Naive thymus-derived CD8-positive, alpha-beta T cell (primary cell): ENCODE results near the gene CD28. TPM values are rescaled to one million over a fixed set of nuclear protein-coding genes. Genes with fewer than 3 reads are reported as not detected.

Experiments used
- ATAC-seq, 2 donors: fragments of 150-1000 bp; cut with Tn5 transposase in 1 of 2; sonication (Bioruptor Pico), chemical (Tn5 transposase) in 1 of 2; 1 replicate in 1 of 2; 2 replicates in 1 of 2; pipeline ENCODE4 v1.10.0; 2021; ENCODE audit warnings: mild to moderate bottlenecking in 2 of 2, moderate library complexity in 2 of 2
- POLR2A ChIA-PET: fragments of 350-600 bp; sonication (Branson Sonifier 250); formaldehyde crosslinking; loops from one replicate; lab custom pipeline; 2021; ENCODE audit warnings: antibody characterized with exemption; lab: Charles Lee
- DNase-seq, 10 donors: peaks; one replicate each; pipeline versions ENCODE4 v3.0.0 to v3.0.0-alpha.2; 2020 to 2022
- H3K27ac Mint-ChIP-seq, 10 donors: one replicate each; pipeline ENCODE4 v1.8.0; 2020 to 2022; ENCODE audit warnings: mild to moderate bottlenecking in 10 of 10, mixed read lengths in 10 of 10, moderate library complexity in 4 of 10, inconsistent platforms in 1 of 10
- H3K27me3 Mint-ChIP-seq, 5 donors: one replicate each; pipeline ENCODE4 v1.8.0; 2021 to 2022; ENCODE audit warnings: mixed read lengths in 5 of 5
- H3K36me3 Mint-ChIP-seq, 3 donors: one replicate each; pipeline ENCODE4 v1.8.0; 2020 to 2022; ENCODE audit warnings: mixed read lengths in 3 of 3, mild to moderate bottlenecking in 2 of 3, inconsistent platforms in 1 of 3
- H3K4me1 Mint-ChIP-seq, 4 donors: one replicate each; pipeline ENCODE4 v1.8.0; 2021 to 2022; ENCODE audit warnings: mixed read lengths in 4 of 4
- H3K4me3 Mint-ChIP-seq, 10 donors: one replicate each; pipeline ENCODE4 v1.8.0; 2020 to 2022; ENCODE audit warnings: mild to moderate bottlenecking in 10 of 10, mixed read lengths in 10 of 10, moderate library complexity in 6 of 10, inconsistent platforms in 1 of 10
- H3K9me3 Mint-ChIP-seq, 9 donors: one replicate each; pipeline ENCODE4 v1.8.0; 2020 to 2022; ENCODE audit warnings: mixed read lengths in 9 of 9, mild to moderate bottlenecking in 3 of 9, inconsistent platforms in 1 of 9, moderate library complexity in 1 of 9
- polyA plus RNA-seq, 3 donors: library from polyadenylated mRNA; unstranded; fragments of 300-500 nt; fragmentation: Illumina TruSeq; gene quantifications; one replicate each; pipeline ENCODE4 v1.2.3, GENCODE V29; 2021
- total RNA-seq, 8 experiments: library from RNA in 2 of 8; stranded (reverse) in 2 of 8; gene quantifications; one replicate each; pipeline ENCODE4 v1.2.3 and lab custom pipeline; 2021 to 2026

The CD28 gene
- 100 to 1,000 TPM; 128 to 133 TPM for total RNA-seq
- 10 to 100 TPM; 15.8 to 32.0 (median 29.3) TPM for polyA plus RNA-seq
- total RNA-seq (lab: John Stamatoyannopoulos, UW) = 198 to 365 (median 286) reads per million in 6 experiments

DNA sequence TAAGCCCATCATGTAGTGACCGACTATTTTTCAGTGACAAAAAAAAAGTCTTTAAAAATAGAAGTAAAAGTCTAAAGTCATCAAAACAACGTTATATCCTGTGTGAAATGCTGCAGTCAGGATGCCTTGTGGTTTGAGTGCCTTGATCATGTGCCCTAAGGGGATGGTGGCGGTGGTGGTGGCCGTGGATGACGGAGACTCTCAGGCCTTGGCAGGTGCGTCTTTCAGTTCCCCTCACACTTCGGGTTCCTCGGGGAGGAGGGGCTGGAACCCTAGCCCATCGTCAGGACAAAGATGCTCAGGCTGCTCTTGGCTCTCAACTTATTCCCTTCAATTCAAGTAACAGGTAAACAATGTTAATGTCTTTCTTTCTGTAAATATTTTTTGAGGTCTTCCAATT is at the start of gene CD28:
Gene CD28 (plus strand): TSS at position 237 of the 400 bp plus-strand sequence. CDS start 58 bp downstream, at position 295.
- DNase-seq (peak; percentile 64 to 96 (median 90)), ATAC-seq (peak; percentile 86 to 90)
- Mint-ChIP-seq H3K9me3 (peaks cover 0 to 12% (median 0%) of the 10 kb centered on the region in 9 donors), H3K36me3 (peaks cover 3 to 17% (median 11%) of the 10 kb centered on the region in 3 donors), H3K27me3 (no peaks in the 10 kb centered on the region), H3K4me3 (peak within 1 kb of the TSS; percentile 82 to 97 (median 92)), H3K27ac (peak within 1 kb of the TSS; percentile 93 to 99 (median 96)), H3K4me1 (peaks cover 30 to 56% (median 50%) of the 10 kb centered on the region in 4 donors)
- POLR2A ChIA-PET = interaction anchor here (0.6 to 9.2 kb wide), 6 partner anchors 12 to 38 kb away, joined by 3 to 133 read pairs (median 5); no protein-coding TSS in a partner anchor

DNA sequence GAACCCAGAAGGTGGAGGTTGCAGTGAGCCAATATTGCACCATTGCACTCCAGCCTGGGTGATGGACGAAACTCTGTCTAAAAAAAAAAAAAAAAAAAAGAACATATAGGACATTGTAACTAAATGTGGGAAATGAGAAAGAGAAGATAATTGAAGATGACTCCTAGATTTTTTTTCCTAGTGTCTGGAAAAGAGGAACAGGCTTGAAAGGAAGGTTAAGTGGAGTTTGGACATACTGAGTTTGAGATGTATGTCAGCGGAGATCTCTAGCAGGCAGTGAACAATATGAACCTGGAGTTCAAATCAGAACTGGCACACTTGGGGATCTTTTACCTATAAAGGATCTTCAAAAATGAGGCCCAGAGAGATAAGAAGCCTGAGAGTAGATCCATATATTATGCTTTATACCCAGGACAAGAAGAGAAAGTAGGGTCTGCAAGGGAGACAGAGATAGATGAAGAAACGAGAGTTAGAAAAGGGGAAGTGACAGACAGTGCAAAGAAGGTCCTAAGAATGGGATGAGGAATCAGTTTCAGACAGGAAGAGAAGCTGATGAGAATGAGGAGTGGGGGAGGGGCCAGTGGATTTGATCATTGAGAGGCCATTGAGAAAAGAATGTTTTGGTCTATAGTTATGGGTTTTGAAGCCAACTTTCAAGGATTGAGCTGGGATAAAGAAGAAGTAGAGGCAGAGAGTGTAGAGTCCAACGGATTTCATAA is 46.9 kb upstream of the CD28 start:
- Mint-ChIP-seq H3K4me1 (peaks cover 21 to 43% (median 30%) of the 10 kb centered on the region in 4 donors), H3K9me3 (no peaks in the 10 kb centered on the region), H3K27ac (peak overlapping the region in 2 of 10 donors; percentile 1 to 36), H3K36me3 (no peaks in the 10 kb centered on the region), H3K27me3 (peaks cover 0 to 5% (median 0%) of the 10 kb centered on the region in 5 donors), H3K4me3 (no peak overlapping the region)
- no peak for ATAC-seq
- DNase-seq = no peak
- POLR2A ChIA-PET = no interaction called here

DNA sequence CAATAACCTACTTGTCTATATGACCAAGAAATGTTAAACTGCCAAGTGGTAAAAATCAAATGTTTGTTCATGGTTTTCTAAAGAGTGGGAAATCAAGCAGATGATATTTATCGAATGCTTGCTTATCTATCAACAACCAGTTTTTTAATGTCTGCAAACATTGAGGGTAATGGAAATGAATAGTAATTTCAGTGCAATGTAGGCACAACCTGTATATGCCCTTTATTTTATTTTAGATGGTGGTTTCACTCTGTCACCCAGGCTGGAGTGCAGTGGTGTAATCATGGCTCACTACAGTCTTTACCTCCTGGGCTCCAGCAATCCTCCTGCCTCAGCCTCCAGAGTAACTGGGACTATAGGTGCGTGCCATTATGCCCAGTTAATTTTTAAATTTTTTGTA is 46.0 kb upstream of the CD28 start:
- ATAC-seq (no peak), DNase-seq (no peak)
- Mint-ChIP-seq H3K9me3 (no peaks in the 10 kb centered on the region), H3K27ac (no peak overlapping the region), H3K4me1 (peaks cover 16 to 34% (median 26%) of the 10 kb centered on the region in 4 donors), H3K27me3 (peaks cover 0 to 2% (median 0%) of the 10 kb centered on the region in 5 donors), H3K4me3 (no peak overlapping the region), H3K36me3 (no peaks in the 10 kb centered on the region)
- POLR2A ChIA-PET = no interaction called here

DNA sequence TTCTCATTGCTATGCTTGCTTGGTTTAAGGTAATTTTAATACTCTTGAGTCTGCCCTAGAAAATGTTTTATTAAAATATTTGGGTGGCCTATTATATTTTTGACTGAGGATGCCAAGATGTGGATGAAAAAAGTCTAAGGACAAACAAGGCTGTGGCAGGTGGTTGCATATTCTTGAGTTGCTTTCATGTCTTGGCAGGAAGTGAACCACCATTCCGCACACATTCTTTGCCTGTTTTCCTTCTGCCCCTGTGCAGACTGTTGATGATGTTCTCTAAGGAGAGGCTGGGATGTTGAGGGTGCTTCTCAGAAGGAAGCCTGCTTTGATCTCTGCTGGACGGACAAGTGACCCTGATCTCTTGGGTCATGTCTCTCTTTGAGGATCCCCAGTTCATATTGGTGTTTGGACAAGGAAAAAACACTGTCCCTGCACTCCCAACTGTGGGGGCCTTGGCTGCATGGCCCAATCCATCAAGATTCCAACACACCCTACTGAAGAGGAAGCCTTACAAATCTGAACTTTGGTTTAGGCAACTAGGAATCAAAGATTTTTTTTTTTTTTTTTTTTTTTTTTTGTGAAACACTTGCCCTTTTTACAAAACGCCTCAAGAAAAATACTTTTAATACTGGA is 45.0 kb upstream of the CD28 start:
- peak overlapping the region in 1 of 10 donors; percentile 73 for H3K27ac Mint-ChIP-seq
- H3K36me3 Mint-ChIP-seq = no peaks in the 10 kb centered on the region
- ATAC-seq (no peak), DNase-seq (no peak)
- peaks cover 0 to 2% (median 0%) of the 10 kb centered on the region in 5 donors for H3K27me3 Mint-ChIP-seq
- peaks cover 14 to 28% (median 21%) of the 10 kb centered on the region in 4 donors for H3K4me1 Mint-ChIP-seq
- no peaks in the 10 kb centered on the region for H3K9me3 Mint-ChIP-seq
- no peak overlapping the region for H3K4me3 Mint-ChIP-seq
- POLR2A ChIA-PET = no interaction called here

DNA sequence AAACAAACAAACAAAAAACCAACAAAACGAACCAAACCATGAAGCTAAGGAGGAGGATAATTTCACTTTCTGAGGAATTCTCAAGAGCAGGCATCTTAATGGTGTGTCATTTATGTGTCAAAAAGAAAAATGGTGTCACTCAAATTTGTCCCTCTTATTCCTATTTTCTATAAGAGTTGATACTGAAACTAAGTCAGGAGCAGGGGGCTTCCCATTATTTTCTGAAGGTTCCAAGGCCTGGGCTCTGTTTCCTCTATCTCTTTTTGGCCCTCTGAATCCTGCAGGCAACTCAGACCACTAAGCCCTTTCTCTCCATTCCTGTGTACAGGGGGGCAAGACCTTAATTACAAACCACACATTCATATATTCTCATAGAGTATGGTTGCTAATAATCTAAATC is 44.0 kb upstream of the CD28 start:
- Mint-ChIP-seq H3K27ac (peak overlapping the region in 3 of 10 donors; percentile 20 to 40 (median 39)), H3K9me3 (no peaks in the 10 kb centered on the region), H3K27me3 (peaks cover 0 to 2% (median 0%) of the 10 kb centered on the region in 5 donors), H3K36me3 (no peaks in the 10 kb centered on the region), H3K4me3 (no peak overlapping the region), H3K4me1 (peaks cover 11 to 20% (median 16%) of the 10 kb centered on the region in 4 donors)
- DNase-seq (no peak), ATAC-seq (no peak)
- POLR2A ChIA-PET = no interaction called here

DNA sequence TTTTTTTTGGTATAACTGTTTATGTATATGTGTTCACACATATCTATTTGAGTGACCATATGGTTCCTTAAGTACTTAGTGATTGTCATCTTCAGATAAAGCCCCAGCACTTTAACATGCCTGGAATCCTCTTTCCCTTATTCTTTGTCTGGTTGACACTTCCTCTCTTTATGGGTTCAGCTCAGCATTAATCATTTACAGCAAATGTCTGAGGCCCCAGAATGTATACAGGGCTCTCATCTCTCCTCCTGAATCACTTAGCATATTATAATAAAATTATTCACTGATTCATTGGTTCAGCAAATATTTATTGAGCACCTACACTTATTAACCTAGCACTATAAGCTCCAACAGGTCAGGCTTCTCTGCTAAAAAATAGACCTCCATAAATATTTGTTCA is 43.5 kb upstream of the CD28 start:
- Mint-ChIP-seq H3K27ac (peak overlapping the region in 1 of 10 donors; percentile 39), H3K4me1 (peaks cover 11 to 20% (median 16%) of the 10 kb centered on the region in 4 donors), H3K36me3 (no peaks in the 10 kb centered on the region), H3K27me3 (peaks cover 0 to 2% (median 0%) of the 10 kb centered on the region in 5 donors), H3K9me3 (no peaks in the 10 kb centered on the region), H3K4me3 (no peak overlapping the region)
- no peak for DNase-seq
- POLR2A ChIA-PET = no interaction called here
- ATAC-seq = no peak

DNA sequence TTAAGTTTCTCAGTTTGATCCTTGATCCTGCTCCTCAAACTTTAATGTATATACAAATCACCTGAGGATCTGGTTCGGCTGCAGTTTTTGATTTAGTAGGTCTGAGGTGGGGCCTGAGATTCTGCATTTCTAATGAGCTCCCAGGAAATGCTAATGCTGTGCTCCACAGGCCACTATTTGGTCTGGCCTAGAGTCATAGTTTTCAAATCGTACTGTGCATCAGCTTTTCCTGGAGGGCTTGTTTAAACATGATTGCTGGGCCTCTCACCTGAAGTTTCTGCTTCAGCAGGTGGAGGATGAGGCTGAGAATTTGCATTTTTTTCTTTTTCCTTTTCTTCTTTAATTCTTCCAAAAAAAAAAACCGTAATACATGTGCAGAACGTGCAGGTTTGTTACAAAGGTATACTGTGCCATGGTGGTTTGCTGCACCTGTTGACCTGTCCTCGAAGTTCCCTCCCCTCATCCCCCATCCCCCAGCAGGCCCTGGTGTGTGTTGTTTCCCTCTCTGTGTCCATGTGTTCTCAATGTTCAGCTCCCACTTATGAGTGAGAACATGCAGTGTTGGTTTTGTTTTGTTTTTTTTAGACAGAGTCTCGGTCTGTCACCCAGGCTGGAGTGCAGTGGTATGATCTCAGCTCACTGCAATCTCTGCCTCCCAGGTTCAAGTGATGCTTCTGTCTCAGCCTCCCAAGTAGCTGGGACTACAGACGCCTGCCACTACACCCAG is 42.2 kb upstream of the CD28 start:
- H3K27me3 Mint-ChIP-seq = no peaks in the 10 kb centered on the region
- POLR2A ChIA-PET = no interaction called here
- ATAC-seq (no peak), DNase-seq (no peak)
- peaks cover 6 to 17% (median 13%) of the 10 kb centered on the region in 4 donors for H3K4me1 Mint-ChIP-seq
- no peaks in the 10 kb centered on the region for H3K9me3 Mint-ChIP-seq
- H3K27ac Mint-ChIP-seq = peak overlapping the region in 1 of 10 donors; percentile 33
- no peak overlapping the region for H3K4me3 Mint-ChIP-seq
- no peaks in the 10 kb centered on the region for H3K36me3 Mint-ChIP-seq

DNA sequence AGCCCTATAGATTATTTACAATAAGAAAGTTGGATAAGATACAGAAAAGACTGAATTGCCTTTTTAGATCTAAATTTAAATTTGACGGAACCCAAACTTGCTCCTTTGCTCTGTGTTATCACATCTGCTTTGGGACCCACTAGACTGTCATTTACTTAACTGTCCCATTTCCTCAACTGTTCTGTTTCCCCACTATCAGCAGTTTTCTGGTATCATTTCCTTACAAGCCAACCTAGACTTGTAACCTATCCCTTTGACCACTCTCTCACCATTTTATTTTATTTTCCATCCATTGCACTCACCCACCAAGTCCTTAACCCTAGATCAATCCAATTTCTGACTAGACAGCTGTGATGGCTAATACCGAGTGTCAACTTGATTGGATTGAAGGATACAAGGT is 38.6 kb upstream of the CD28 start:
- Mint-ChIP-seq H3K4me1 (peaks cover 0 to 2% (median under 1%) of the 10 kb centered on the region in 4 donors), H3K36me3 (no peaks in the 10 kb centered on the region), H3K9me3 (no peaks in the 10 kb centered on the region), H3K27me3 (no peaks in the 10 kb centered on the region), H3K27ac (peak overlapping the region in 3 of 10 donors; percentile 3 to 56 (median 42)), H3K4me3 (no peak overlapping the region)
- POLR2A ChIA-PET = no interaction called here
- no peak for DNase-seq
- no peak for ATAC-seq

DNA sequence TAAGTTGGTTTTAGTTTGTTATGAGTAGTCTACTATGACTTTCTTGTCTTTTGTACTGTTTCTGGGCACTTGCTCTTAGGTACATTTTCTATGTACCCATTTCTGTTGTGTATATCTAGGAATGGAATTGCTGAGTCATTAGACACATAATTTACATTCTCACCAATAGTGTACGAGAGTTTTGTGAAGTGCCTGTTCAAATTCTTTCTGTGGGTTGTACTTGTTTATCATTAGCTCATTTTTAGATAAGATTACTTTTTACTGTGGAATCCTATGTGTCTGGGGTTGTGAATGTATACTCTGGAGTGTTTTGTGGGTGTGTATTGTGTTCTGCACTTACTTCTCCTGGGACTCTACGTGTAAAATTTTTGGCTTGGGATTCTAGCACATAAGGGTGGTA is 36.6 kb upstream of the CD28 start:
- H3K27me3 Mint-ChIP-seq = no peaks in the 10 kb centered on the region
- no peak overlapping the region for H3K4me3 Mint-ChIP-seq
- POLR2A ChIA-PET = no interaction called here
- H3K27ac Mint-ChIP-seq = no peak overlapping the region
- no peaks in the 10 kb centered on the region for H3K9me3 Mint-ChIP-seq
- peaks cover 10 to 16% (median 12%) of the 10 kb centered on the region in 4 donors for H3K4me1 Mint-ChIP-seq
- no peak for ATAC-seq
- no peaks in the 10 kb centered on the region for H3K36me3 Mint-ChIP-seq
- DNase-seq = no peak

DNA sequence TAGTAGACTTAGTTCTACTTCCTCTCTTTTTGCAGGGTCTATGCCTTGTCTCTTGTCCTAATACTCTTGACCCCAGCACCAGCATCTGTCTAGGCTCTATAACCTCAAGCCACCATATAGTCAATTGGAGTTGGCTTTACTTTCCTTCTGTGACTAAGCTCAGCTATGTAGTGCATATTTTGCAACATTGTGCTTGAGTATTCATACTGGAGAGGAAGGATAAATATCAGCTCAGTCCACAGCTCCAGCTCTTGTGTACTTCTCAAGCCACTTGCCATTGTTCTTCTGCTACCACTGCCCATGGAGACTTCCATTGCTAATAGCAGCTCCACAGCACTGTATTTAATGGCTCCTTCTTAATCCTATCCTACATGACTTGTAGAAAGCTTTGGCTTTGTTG is 35.5 kb upstream of the CD28 start:
- Mint-ChIP-seq H3K9me3 (no peaks in the 10 kb centered on the region), H3K27me3 (no peaks in the 10 kb centered on the region), H3K4me3 (no peak overlapping the region), H3K4me1 (peaks cover 10 to 21% (median 15%) of the 10 kb centered on the region in 4 donors), H3K36me3 (no peaks in the 10 kb centered on the region), H3K27ac (no peak overlapping the region)
- DNase-seq (no peak), ATAC-seq (no peak)
- POLR2A ChIA-PET = no interaction called here

DNA sequence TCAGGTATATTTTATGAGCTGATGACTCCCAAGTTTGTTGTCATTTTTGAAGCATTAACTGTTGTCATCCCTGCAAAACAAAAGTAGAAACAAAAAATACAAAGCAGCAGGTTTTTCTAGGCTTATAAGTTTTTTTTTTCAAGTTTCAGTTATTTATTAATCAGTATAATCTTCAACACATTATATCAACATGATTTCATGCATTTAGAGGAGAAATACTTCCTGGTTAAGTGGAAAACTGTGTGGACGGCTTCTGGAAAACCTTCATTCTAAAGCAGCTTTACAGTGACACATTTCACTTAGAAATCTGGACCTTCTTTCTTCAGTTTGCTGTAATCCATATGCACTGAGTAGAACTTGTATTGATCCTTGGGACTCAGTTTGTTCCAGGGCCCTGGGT is 34.6 kb upstream of the CD28 start:
- Mint-ChIP-seq H3K27ac (no peak overlapping the region), H3K27me3 (no peaks in the 10 kb centered on the region), H3K4me1 (peaks cover 10 to 21% (median 14%) of the 10 kb centered on the region in 4 donors), H3K36me3 (no peaks in the 10 kb centered on the region), H3K4me3 (no peak overlapping the region), H3K9me3 (no peaks in the 10 kb centered on the region)
- no peak for ATAC-seq
- DNase-seq = no peak
- POLR2A ChIA-PET = no interaction called here

DNA sequence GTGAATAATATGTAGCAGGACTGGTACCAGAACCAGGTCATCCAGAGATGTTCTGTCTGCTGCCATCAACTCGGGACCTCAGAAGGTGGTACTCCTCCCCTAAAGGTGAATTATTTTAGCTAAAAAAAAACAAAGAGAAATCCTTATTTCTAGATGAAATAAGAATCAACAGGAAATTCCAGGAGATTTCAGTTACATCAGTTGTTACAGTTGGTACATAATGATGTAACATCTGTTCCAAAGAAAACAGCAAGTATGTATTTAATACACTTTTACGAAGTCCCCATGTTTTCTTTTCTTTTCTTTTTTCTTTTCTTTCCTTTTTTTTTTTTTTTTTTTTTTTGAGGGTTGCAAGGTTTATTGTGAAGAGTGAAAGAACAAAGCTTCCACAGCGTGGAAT is 33.6 kb upstream of the CD28 start:
- H3K27me3 Mint-ChIP-seq = no peaks in the 10 kb centered on the region
- no peaks in the 10 kb centered on the region for H3K36me3 Mint-ChIP-seq
- ATAC-seq (no peak), DNase-seq (no peak)
- peaks cover 10 to 21% (median 14%) of the 10 kb centered on the region in 4 donors for H3K4me1 Mint-ChIP-seq
- no peaks in the 10 kb centered on the region for H3K9me3 Mint-ChIP-seq
- POLR2A ChIA-PET = no interaction called here
- no peak overlapping the region for H3K27ac Mint-ChIP-seq
- H3K4me3 Mint-ChIP-seq = no peak overlapping the region
